Right cardiac atrium (tissue), 5 donors: Measurements from ENCODE around the gene PPP1R27. TPM values are rescaled to one million over a fixed set of nuclear protein-coding genes. Genes with fewer than 3 reads are reported as not detected.

Experiments
- ATAC-seq, 2 donors: fragments of 200-7000 bp; cut with Tn5 transposase; one replicate each; pipeline versions ENCODE4 v1.8.0 to v1.9.1; 2020; ENCODE audit warnings: moderate library complexity in 2 of 2, mild to moderate bottlenecking in 1 of 2
- DNase-seq, 3 donors: peaks; one replicate each; pipeline ENCODE4 v3.0.0-alpha.2; 2020
- H3K27ac ChIP-seq: one replicate; pipeline ENCODE4 v1.5.1; 2013; ENCODE audit warnings: mild to moderate bottlenecking, low read length, control low read depth, moderate library complexity
- H3K27me3 ChIP-seq: one replicate; pipeline ENCODE4 v1.6.1; 2013; ENCODE audit not compliant: control insufficient read depth, insufficient read depth
- H3K4me1 ChIP-seq: one replicate; pipeline ENCODE4 v1.6.1; 2013; ENCODE audit warnings: low read length; ENCODE audit not compliant: control insufficient read depth, insufficient read depth
- H3K4me3 ChIP-seq: one replicate; pipeline ENCODE4 v1.5.1; 2013; ENCODE audit warnings: low read length, control low read depth
- H3K9me3 ChIP-seq: one replicate; pipeline ENCODE4 v1.6.1; 2013; ENCODE audit warnings: low read length; ENCODE audit not compliant: control insufficient read depth
- WGBS: extraction: QIAGEN DNeasy Blood & Tissue Kit; methylation state at CpG from one replicate; pipeline ENCODE4 v1.1.7; 2013; 5-methylcytosine and 5-hydroxymethylcytosine counted together
- intact Hi-C, 4 donors: fragments of 100-400 bp; cut with DNase I; formaldehyde crosslinking; loops; one replicate each; pipeline versions ENCODE4 v1.11.0 to v1.14.0; 2022 to 2023
- long read RNA-seq, 4 donors: library from polyadenylated mRNA; unstranded; transcript quantifications; one replicate each; pipeline ENCODE4 v2.0.0, GENCODE V29; 2020 to 2021
- polyA plus RNA-seq: library from polyadenylated mRNA; stranded (reverse); fragments of 200-250 nt; gene quantifications from one replicate; pipeline ENCODE4 v1.2.3, GENCODE V29; 2013
- total RNA-seq, 4 donors: library from RNA; stranded (reverse); fragmentation: NEBNext Ultra II Directional; extraction: Animal tissue kit (Norgen Biotek cat#: 25700); gene quantifications; one replicate each; pipeline ENCODE4 v1.2.1, GENCODE V29; 2021
- donor health status: healthy with polysubstance abuse.
- donor health status: DM: no; HTN: yes; CAD: no.
- donor health status: DM: no; HTN: no; CAD: no.
- donor health status: DM: no; HTN: yes; CAD: no; lungs with severe emphysema.
- donor health status: DM: yes; HTN: yes; CAD: no.

The PPP1R27 gene, protein sequence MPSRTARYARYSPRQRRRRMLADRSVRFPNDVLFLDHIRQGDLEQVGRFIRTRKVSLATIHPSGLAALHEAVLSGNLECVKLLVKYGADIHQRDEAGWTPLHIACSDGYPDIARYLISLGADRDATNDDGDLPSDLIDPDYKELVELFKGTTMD
- under 1 TPM in 1 of 4 donors, not detected in 3; 0.85 TPM for total RNA-seq
- polyA plus RNA-seq = not detected
- long read RNA-seq, donor 1 = 0 reads
- long read RNA-seq, donor 2 = 0 reads
- long read RNA-seq, donor 3 = 0 reads
- long read RNA-seq, donor 4 = 0 reads

DNA sequence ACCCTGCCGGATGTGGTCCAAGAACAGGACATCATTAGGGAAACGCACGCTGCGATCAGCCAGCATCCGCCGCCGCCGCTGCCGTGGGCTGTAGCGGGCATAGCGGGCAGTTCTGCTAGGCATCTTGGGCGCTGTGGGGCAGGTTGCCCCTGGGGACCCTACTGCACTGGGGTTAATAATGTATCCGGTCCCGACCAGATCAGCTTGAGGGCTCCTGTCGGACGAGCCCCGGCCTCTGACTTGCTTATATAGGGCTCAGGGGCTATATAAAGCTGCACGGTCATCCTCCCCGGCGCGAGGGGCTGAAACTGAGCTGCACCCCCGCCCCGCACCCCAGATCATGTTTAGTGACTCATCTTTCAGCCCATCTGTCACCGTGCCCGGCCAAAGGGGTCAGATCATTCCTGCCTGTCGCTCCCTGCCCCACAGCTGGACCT is at the start of gene PPP1R27:
PPP1R27 (minus strand) TSS at position 220 of the 437 bp plus-strand sequence; CDS start at position 123, 97 bp downstream.
- Histone ChIP-seq H3K9me3 (no peaks in the 10 kb centered on the region), H3K4me3 (peak within 1 kb of the TSS; percentile 94), H3K4me1 (peaks cover 6% of the 10 kb centered on the region), H3K27me3 (no peaks in the 10 kb centered on the region), H3K27ac (no peak within 1 kb of the TSS)
- intact Hi-C loops = no loop called here
- no peak for ATAC-seq
- DNase-seq = peak in 1 of 3 donors; percentile 50
- WGBS = 91% methylated on average over 26 of the region's 26 CpGs

DNA sequence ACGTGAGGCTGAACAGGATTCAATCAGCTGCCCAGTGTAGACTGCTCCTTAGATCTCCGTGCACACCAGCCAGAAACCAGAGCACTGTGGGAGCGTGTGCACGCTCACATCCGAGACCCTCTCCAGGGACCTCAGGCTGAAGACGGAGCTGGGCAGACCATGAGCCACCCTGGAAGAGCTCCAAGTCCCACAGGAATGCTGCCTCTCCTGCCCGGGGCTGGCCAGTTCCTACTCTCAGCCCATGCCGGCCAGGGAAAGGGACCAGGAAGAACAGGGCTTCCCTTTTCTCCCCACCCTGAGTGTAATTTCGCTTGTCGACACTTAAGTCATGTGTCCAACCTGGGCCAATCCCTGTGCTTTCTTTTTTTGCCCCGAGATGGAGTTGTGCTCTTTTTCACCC is 49.7 kb upstream of the PPP1R27 start:
- DNase-seq = peak in 1 of 3 donors; percentile 52
- no peaks in the 10 kb centered on the region for H3K27me3 ChIP-seq
- no peaks in the 10 kb centered on the region for H3K4me1 ChIP-seq
- no peak overlapping the region for H3K27ac ChIP-seq
- no peak overlapping the region for H3K4me3 ChIP-seq
- intact Hi-C loops = no loop called here
- WGBS = 44% methylated on average over 11 of the region's 11 CpGs
- no peaks in the 10 kb centered on the region for H3K9me3 ChIP-seq
- peak; percentile 28 to 40 for ATAC-seq

DNA sequence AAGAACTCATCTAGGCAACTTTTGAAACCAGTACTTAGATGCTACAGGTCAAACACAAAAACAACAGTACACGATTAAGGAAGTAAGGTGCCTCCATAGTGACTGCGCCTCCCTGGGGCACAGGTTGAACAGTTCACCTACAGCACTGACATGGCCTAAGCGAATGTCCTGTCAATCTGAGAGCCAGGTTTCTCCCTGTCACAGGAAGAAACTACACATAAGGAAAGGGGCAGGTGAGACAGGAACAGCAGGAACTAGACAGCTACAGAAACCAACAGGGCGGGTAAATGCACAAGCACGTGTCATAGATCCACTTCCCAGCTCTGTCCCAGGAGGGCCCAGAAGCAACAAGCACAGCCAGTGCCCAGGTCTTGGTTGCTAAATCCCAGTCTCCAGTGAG is 44.3 kb upstream of the PPP1R27 start:
- DNase-seq = no peak
- H3K4me1 ChIP-seq = no peaks in the 10 kb centered on the region
- no peak for ATAC-seq
- no peak overlapping the region for H3K4me3 ChIP-seq
- intact Hi-C loops = no loop called here
- WGBS = 89% methylated on average over 5 of the region's 5 CpGs
- no peaks in the 10 kb centered on the region for H3K9me3 ChIP-seq
- no peaks in the 10 kb centered on the region for H3K27me3 ChIP-seq
- no peak overlapping the region for H3K27ac ChIP-seq

DNA sequence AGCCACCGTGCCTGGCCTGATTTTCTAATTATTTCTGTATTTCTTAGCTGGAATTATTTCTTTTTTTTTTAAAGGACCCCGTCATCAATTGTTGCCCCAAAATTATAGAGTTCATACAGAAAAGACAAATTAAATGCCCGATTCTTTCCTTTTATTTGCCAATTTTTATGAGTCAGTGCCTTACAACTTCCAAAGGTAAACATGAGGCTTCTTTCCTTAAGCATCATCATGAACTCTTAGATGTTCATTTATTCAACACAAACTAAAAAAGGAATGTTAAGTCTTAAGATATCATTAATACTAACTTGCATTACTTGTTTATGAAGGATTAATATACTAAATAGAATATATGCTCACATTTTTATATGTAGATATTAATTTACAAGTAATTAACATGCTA is 43.4 kb upstream of the PPP1R27 start:
- DNase-seq (no peak), ATAC-seq (no peak)
- intact Hi-C loops = no loop called here
- 94% methylated on average over 3 of the region's 3 CpGs for WGBS
- no peaks in the 10 kb centered on the region for H3K4me1 ChIP-seq
- H3K4me3 ChIP-seq = no peak overlapping the region
- H3K9me3 ChIP-seq = no peaks in the 10 kb centered on the region
- H3K27ac ChIP-seq = no peak overlapping the region
- H3K27me3 ChIP-seq = no peaks in the 10 kb centered on the region

DNA sequence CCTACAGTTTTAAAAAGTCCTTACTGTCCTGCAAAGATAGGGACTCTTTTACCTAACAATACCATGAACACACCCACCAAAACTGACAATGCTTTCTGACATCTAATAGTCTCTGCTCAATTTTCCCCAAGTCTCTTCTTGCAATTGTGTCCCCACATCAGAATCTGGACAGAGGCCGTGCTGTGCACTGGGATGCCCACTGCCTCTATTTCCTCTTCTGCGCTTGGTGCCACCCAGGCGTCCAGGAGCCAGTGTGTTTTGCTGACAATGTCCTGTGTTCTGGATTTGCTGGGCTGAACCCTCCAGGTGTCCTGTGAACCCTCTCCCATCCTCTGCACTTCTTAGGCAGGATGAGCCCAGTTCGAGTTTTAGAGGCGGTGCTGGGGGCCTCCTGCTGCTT is 42.7 kb upstream of the PPP1R27 start:
- Histone ChIP-seq H3K9me3 (no peaks in the 10 kb centered on the region), H3K27me3 (no peaks in the 10 kb centered on the region), H3K4me1 (no peaks in the 10 kb centered on the region), H3K27ac (no peak overlapping the region), H3K4me3 (no peak overlapping the region)
- 95% methylated on average over 5 of the region's 5 CpGs for WGBS
- DNase-seq (no peak), ATAC-seq (no peak)
- intact Hi-C loops = no loop called here

DNA sequence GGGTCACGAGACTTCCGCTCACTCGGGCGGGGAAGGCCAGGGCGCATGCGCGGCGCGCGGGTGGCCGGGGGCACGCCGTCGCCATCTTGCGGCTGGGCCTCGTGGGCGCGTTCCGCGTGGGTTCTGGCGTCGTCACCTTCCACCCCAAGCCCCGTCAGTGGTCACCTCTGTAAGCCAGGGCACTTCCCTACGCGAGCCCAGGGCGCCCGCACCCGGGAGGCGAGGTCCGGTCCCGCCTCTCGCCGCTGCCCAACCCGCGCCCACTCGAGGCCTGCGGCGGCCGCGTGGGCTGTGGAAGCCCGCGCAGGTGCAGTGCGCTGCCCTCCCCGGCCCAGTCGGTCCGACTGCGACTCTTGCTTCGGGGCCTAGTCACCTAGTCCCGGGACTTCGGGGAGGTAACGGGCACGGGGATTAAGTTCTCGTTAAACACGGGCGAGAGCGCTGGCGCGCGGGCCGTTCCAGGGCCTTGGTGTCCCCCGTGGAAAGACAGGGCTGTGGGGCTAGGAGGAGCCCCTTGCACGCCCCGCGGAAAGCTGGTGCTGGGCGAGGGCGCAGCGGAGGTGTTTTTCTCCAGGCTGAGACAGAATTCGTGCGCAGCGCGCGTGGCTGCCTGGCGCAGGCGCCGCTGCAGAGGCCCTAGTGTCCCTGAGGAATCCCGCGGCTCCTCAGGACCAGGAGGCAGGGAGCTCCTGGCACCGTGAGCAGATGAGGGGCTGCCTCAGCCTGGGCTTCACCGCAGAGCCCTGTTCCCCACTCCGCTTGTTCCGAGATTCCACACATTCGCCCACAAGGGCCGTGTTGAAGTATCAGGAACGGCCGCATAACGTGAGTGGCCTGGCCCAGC is 36.8 kb upstream of the PPP1R27 start:
- Histone ChIP-seq H3K27ac (peak overlapping the region; percentile 84), H3K9me3 (no peaks in the 10 kb centered on the region), H3K4me1 (no peaks in the 10 kb centered on the region), H3K27me3 (no peaks in the 10 kb centered on the region), H3K4me3 (peak overlapping the region; percentile 97)
- WGBS = under 1% methylated on average over 86 of the region's 86 CpGs
- DNase-seq (peak; percentile 97 to 99 (median 99)), ATAC-seq (peak; percentile 37 to 43)
- intact Hi-C loops = no loop called here

- peak within 1 kb of the TSS; percentile 94 for H3K27ac ChIP-seq
- DNase-seq (no peak), ATAC-seq (peak; percentile 60 to 67)
- H3K4me1 ChIP-seq = no peaks in the 10 kb centered on the region
- intact Hi-C loops = no loop called here
- no peaks in the 10 kb centered on the region for H3K9me3 ChIP-seq
- 1% methylated on average over 64 of the region's 64 CpGs for WGBS
- H3K27me3 ChIP-seq = no peaks in the 10 kb centered on the region
- peak within 1 kb of the TSS; percentile 97 for H3K4me3 ChIP-seq
Observed at GRCh38 chr17:81870981-81871386, 36.1 kb upstream of the PPP1R27 start, which contains the start of gene ARHGDIA. Gene ARHGDIA (minus strand): TSS chr17:81871337. CDS start chr17:81869930, 1,407 bp downstream.

DNA sequence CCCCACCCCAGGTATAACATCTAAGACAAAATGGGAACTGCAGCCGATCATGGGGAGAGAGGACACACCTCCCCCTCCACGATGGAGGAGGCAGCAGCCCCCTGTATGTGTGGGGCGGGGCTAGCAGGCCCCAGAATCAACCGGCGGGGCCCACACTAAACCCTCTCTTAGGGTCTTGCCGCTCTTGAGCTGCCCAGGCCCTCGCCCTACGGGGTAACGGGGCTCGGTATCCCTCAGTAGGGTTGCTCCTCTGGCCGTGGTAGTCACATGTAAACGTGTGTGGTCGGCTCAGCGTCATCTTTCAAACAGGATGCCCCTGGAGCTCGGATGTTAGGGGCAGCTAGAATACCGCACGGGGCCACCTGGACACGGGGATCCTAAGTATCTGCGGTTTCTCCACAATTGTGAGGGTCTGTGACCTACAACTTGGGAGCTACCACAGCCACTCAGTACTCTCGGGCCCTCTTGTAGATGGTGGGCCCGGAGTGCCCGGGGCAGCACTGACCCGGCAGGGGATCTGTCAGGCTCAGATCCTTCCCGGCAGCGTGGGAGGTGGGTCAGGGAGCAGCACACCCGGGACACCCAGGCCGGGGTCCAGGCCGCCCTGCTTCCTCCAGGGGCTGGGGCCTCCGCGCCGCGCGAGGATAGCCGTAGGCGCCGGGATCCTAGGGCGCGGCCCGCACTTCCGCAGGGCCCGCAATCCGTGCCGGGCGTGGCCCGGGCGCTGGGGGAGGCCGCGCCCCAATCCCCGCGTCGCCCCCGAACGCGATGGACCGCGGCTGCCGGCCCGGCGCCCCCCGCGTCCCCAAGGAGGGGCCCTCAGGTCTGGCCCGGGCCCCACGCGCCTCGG is 35.5 kb upstream of the PPP1R27 start:
- Histone ChIP-seq H3K4me1 (no peaks in the 10 kb centered on the region), H3K9me3 (no peaks in the 10 kb centered on the region), H3K4me3 (peak overlapping the region; percentile 97), H3K27me3 (no peaks in the 10 kb centered on the region), H3K27ac (peak overlapping the region; percentile 94)
- DNase-seq (peak; percentile 62 to 83 (median 81)), ATAC-seq (peak; percentile 0 to 5)
- intact Hi-C loops = no loop called here
- 2% methylated on average over 65 of the region's 65 CpGs for WGBS

DNA sequence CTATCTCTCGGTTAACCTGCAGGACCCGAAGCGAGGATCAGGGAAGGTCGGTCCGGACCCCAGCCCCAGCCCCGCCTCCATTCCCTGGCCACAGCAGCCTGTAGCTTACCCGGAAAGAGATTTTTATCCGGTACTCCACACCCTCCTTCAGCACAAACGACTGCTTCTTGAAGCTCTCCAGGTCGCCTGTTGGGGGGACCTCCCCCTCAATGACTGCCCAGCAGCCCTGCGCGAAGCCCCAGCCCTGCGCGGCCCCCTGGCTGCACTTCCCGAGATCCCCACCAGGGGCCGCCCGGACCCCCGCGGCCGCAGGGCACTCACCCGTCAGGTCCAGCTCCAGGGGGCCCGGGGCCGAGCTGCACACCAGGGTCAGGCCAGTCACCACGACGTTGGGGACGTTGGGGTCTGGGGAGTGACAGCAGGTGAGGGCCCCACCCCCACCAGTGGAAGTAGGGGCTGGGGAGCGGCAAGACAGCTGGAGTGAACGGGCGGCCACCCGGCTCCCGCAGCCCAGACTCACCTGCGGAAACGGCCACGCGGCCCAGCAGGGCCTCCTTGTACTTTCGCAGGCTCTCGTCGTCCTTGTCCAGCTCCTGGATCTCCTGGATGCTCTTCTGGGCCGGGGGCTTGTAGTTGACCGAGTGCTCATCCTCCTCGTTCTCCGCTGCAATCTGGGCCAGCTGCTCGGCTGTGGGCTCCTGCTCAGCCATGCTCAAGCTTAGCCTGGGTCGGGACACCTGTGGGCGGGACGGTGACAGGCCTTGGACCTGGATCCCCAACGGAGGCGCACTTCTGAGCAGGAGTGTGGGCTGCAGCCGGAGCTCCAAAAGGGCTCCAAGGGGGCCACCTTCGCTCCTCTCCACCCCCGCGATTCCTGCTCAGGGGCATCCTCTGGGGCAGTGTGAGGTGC is 34.6 kb upstream of the PPP1R27 start:
- Histone ChIP-seq H3K4me3 (peak overlapping the region; percentile 97), H3K27ac (peak overlapping the region; percentile 5), H3K4me1 (no peaks in the 10 kb centered on the region), H3K9me3 (no peaks in the 10 kb centered on the region), H3K27me3 (no peaks in the 10 kb centered on the region)
- intact Hi-C loops = no loop called here
- DNase-seq (peak; percentile 52 to 86 (median 80)), ATAC-seq (peak; percentile 1 to 27)
- WGBS = 35% methylated on average over 52 of the region's 52 CpGs

DNA sequence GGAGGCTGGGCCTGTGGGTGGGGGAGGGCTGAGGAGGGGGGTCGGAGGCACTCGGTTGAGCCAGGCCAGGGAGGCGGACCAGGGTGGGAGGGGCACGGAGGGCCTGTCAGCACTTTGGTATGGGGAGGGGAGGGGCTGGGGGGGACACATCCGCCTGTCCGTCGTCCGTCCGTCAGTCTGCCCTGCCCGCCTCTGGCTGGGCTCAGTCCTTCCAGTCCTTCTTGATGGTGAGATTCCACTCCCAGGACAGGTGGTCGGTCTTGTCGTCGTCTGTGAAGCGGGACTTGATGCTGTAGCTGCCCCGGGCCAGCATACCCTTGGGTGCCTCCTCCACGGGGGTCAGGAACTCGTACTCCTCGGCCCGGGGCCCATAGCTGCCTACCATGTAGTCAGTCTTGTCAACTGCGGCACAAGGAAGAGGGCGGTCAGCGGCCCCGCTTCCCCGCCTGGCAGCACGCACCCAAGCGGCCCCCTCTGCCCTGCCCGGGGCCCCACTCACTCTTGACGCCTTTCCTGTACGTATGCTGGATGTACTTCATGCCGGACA is 33.9 kb upstream of the PPP1R27 start:
- Histone ChIP-seq H3K27ac (peak overlapping the region; percentile 5), H3K9me3 (no peaks in the 10 kb centered on the region), H3K4me3 (no peak overlapping the region), H3K27me3 (no peaks in the 10 kb centered on the region), H3K4me1 (no peaks in the 10 kb centered on the region)
- 55% methylated on average over 30 of the region's 30 CpGs for WGBS
- peak in 1 of 2 donors; percentile 1 for ATAC-seq
- intact Hi-C loops = no loop called here
- peak; percentile 63 to 82 (median 71) for DNase-seq
